Fibroblast of pulmonary artery (primary cell): ENCODE results near the gene ZBTB38.

Source experiments
- DNase-seq: peaks from one replicate; pipeline ENCODE4 v3.0.0-alpha.2; 2010; ENCODE audit warnings: low read depth
- H3K4me3 ChIP-seq: replicated peaks from 2 replicates; pipeline ENCODE4 v1.5.1; 2011; ENCODE audit warnings: low read depth, mild to moderate bottlenecking, control low read depth, low read length, moderate library complexity
- CTCF ChIP-seq: IDR thresholded peaks from 2 replicates; pipeline ENCODE4 v1.5.1; 2011; ENCODE audit warnings: mild to moderate bottlenecking, control low read depth, low read length, inconsistent platforms; ENCODE audit errors: missing control alignments

ZBTB38 gene

GRCh38 chr3:141354517-141354916 is 13.8 kb upstream of the ZBTB38 start:
- no peak for TF ChIP-seq CTCF
- H3K4me3 ChIP-seq, result no peak overlapping the region
- no peak for DNase-seq

GRCh38 chr3:141355242-141355641 is 13.1 kb upstream of the ZBTB38 start:
- no peak overlapping the region for H3K4me3 ChIP-seq
- no peak for TF ChIP-seq CTCF
- no peak for DNase-seq

GRCh38 chr3:141356046-141356445 is 12.3 kb upstream of the ZBTB38 start:
- H3K4me3 ChIP-seq, result no peak overlapping the region
- no peak for DNase-seq
- TF ChIP-seq CTCF, result no peak

GRCh38 chr3:141360888-141361598 is 7.3 kb upstream of the ZBTB38 start:
- peak; percentile 76 for TF ChIP-seq CTCF
- H3K4me3 ChIP-seq, result no peak overlapping the region
- peak; percentile 92 for DNase-seq

GRCh38 chr3:141362736-141363135 is 5.6 kb upstream of the ZBTB38 start:
- no peak for DNase-seq
- no peak for TF ChIP-seq CTCF
- H3K4me3 ChIP-seq, result no peak overlapping the region

- no peak for DNase-seq
- TF ChIP-seq CTCF, result no peak
- no peak overlapping the region for H3K4me3 ChIP-seq
These were observed 3.1 kb upstream of the ZBTB38 start for GRCh38 chr3:141365201-141365600.
